PC-3 (cell line): ENCODE results near the gene PPM1E.
"Not testable (repeated sequence)": the region's sequence is repeated elsewhere in the genome, so short reads cannot be mapped to it uniquely, and the experiment has no call there.

Source experiments
- EZH2 ChIP-seq: fragments of 300-600 bp; sonication (generic); IDR thresholded peaks from one replicate; pipeline ENCODE4 v1.6.1; 2017; ENCODE audit warnings: antibody characterized with exemption, mild to moderate bottlenecking, low read length; ENCODE audit not compliant: unreplicated experiment
- TF ChIP-seq, protein P1 (sequence below): fragments of 300-600 bp; sonication (generic); conservative IDR thresholded peaks from 2 replicates; pipeline ENCODE4 v1.5.1; 2017; ENCODE audit warnings: antibody characterized with exemption, low read depth, mild to moderate bottlenecking, low read length

DNA sequence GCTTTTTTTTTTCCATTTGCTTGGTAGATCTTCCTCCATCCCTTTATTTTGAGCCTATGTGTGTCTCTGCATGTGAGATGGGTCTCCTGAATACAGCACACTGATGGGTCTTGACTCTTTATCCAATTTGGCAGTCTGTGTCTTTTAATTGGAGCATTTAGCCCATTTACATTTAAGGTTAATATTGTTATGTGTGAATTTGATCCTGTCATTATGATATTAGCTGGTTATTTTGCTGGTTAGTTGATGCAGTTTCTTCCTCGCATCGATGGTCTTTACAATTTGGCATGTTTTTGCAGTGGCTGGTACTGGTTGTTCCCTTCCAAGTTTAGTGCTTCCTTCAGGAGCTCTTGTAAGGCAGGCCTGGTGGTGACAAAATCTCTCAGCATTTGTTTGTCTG is 94.5 kb downstream of the PPM1E start:
- TF ChIP-seq, protein P1, sequence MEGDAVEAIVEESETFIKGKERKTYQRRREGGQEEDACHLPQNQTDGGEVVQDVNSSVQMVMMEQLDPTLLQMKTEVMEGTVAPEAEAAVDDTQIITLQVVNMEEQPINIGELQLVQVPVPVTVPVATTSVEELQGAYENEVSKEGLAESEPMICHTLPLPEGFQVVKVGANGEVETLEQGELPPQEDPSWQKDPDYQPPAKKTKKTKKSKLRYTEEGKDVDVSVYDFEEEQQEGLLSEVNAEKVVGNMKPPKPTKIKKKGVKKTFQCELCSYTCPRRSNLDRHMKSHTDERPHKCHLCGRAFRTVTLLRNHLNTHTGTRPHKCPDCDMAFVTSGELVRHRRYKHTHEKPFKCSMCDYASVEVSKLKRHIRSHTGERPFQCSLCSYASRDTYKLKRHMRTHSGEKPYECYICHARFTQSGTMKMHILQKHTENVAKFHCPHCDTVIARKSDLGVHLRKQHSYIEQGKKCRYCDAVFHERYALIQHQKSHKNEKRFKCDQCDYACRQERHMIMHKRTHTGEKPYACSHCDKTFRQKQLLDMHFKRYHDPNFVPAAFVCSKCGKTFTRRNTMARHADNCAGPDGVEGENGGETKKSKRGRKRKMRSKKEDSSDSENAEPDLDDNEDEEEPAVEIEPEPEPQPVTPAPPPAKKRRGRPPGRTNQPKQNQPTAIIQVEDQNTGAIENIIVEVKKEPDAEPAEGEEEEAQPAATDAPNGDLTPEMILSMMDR, result not testable (repeated sequence)
- TF ChIP-seq EZH2, result not testable (repeated sequence)
